HepG2 (cell line): Measurements from ENCODE around the gene IL2RG. TPM values are rescaled to one million over a fixed set of nuclear protein-coding genes. Genes with fewer than 3 reads are reported as not detected.

Source experiments
- ATAC-seq: fragments of 200-7000 bp; cut with Tn5 transposase; 3 replicates; pipeline ENCODE4 v1.9.1; 2020; ENCODE audit warnings: mild to moderate bottlenecking, moderate library complexity
- BruUV-seq: library from RNA; stranded (reverse); fragments of 400-500 nt; replicated peaks from 2 replicates; lab custom pipeline; 2021; lab: Mats Ljungman, UMichigan
- CTCF ChIA-PET: fragments of 300-600 bp; formaldehyde crosslinking; extraction: SDS; loops from one replicate; lab custom pipeline; 2021; ENCODE audit warnings: low total read pairs, inconsistent platforms, low intra/inter-chr PET ratio; lab: Yijun Ruan, JAX
- POLR2A ChIA-PET: fragments of 350-600 bp; sonication (Branson Sonifier 250); formaldehyde crosslinking; loops from one replicate; lab custom pipeline; 2020; ENCODE audit warnings: antibody characterized with exemption, inconsistent platforms; lab: Yijun Ruan, JAX
- DNase-seq: peaks from one replicate; pipeline ENCODE4 v3.0.0-alpha.2; 2015; ENCODE audit warnings: low spot score
- FAIRE-seq: peaks from 3 replicates; lab custom pipeline; 2011; peaks lifted over from hg19 to GRCh38; lab: Jason Lieb, UNC
- H2AFZ ChIP-seq: one replicate; pipeline ENCODE4 v1.6.1; 2011; ENCODE audit warnings: low read length, inconsistent platforms
- H3K27ac ChIP-seq: fragments of 300-600 bp; 3 replicates; pipeline ENCODE4 v1.8.0; 2011; ENCODE audit warnings: mixed run types, mild to moderate bottlenecking, mixed read lengths, low read length, inconsistent platforms; ENCODE audit not compliant: insufficient read depth; ENCODE audit errors: extremely low read length
- H3K27me3 ChIP-seq, 2 experiments: fragments of 200-600 bp in 1 of 2; 2 replicates in 1 of 2; 3 replicates in 1 of 2; pipeline versions ENCODE4 v1.6.0 to v1.8.0; 2011; ENCODE audit warnings: low read length in 2 of 2, mild to moderate bottlenecking in 2 of 2, moderate library complexity in 2 of 2, inconsistent platforms in 1 of 2; ENCODE audit not compliant: insufficient read depth in 2 of 2, control insufficient read depth in 1 of 2
- H3K36me3 ChIP-seq, 2 experiments: fragments of 200-600 bp in 1 of 2; replicated peaks in 1 of 2; 2 replicates in 1 of 2; 3 replicates in 1 of 2; pipeline versions ENCODE4 v1.5.1 to v1.8.0; 2011; ENCODE audit warnings: low read length in 2 of 2, inconsistent platforms in 1 of 2; ENCODE audit not compliant: insufficient read depth in 2 of 2, control insufficient read depth in 1 of 2
- H3K4me1 ChIP-seq: 2 replicates; pipeline ENCODE4 v1.5.1; 2012; ENCODE audit warnings: low read length, inconsistent platforms; ENCODE audit not compliant: insufficient read depth
- H3K4me2 ChIP-seq: 2 replicates; pipeline ENCODE4 v1.6.0; 2011; ENCODE audit warnings: low read depth, low read length, inconsistent platforms
- H3K4me3 ChIP-seq, 3 experiments: fragments of 200-600 bp in 1 of 3; sonication (generic), shearing (Covaris generic) in 1 of 3; replicated peaks in 1 of 3; 2 replicates each; pipeline ENCODE4 v1.5.1; 2011 to 2016; ENCODE audit warnings: low read length in 3 of 3, inconsistent platforms in 2 of 3, low read depth in 2 of 3, mild to moderate bottlenecking in 2 of 3, control low read depth in 1 of 3, mixed read lengths in 1 of 3; ENCODE audit not compliant: insufficient read depth in 1 of 3
- H3K79me2 ChIP-seq: one replicate; pipeline ENCODE4 v1.6.1; 2011; ENCODE audit warnings: low read length, inconsistent platforms; ENCODE audit not compliant: insufficient read depth
- H3K9ac ChIP-seq: 2 replicates; pipeline ENCODE4 v1.6.0; 2011; ENCODE audit warnings: mild to moderate bottlenecking, low read depth, low read length, inconsistent platforms; ENCODE audit not compliant: insufficient read depth
- H3K9me3 ChIP-seq: 2 replicates; pipeline ENCODE4 v1.5.1; 2012; ENCODE audit warnings: mild to moderate bottlenecking, low read length
- H4K20me1 ChIP-seq: 2 replicates; pipeline ENCODE4 v1.6.0; 2011; ENCODE audit warnings: inconsistent platforms, mild to moderate bottlenecking, low read length, moderate library complexity; ENCODE audit not compliant: insufficient read depth
- CAMTA2 ChIP-seq: sonication (generic); formaldehyde crosslinking; IDR thresholded peaks from 2 replicates; pipeline ENCODE4 v1.4.0; 2020; ENCODE audit warnings: mild to moderate bottlenecking, missing genetic modification reagents, borderline replicate concordance
- CENPX ChIP-seq: sonication (generic); formaldehyde crosslinking; IDR thresholded peaks from 2 replicates; pipeline ENCODE4 v1.9.0; 2021; ENCODE audit warnings: mild to moderate bottlenecking, missing genetic modification reagents, moderate library complexity
- GLI4 ChIP-seq: sonication (generic); formaldehyde crosslinking; IDR thresholded peaks from 2 replicates; pipeline ENCODE4 v1.5.1; 2020; ENCODE audit warnings: missing genetic modification reagents, mild to moderate bottlenecking, moderate library complexity, borderline replicate concordance
- HDAC2 ChIP-seq: sonication (generic); formaldehyde crosslinking; IDR thresholded peaks from 2 replicates; pipeline ENCODE4 v1.4.0; 2020; ENCODE audit warnings: missing genetic modification reagents
- HMG20B ChIP-seq: conservative IDR thresholded peaks from 2 replicates; pipeline ENCODE4 v1.6.1; 2016; ENCODE audit warnings: missing genetic modification reagents, missing compliant biosample characterization
- HNF1B ChIP-seq: sonication (generic); formaldehyde crosslinking; IDR thresholded peaks from 2 replicates; pipeline ENCODE4 v1.5.1; 2020; ENCODE audit warnings: mild to moderate bottlenecking, moderate library complexity, missing genetic modification reagents
- ONECUT2 ChIP-seq: sonication (generic); formaldehyde crosslinking; IDR thresholded peaks from 2 replicates; pipeline ENCODE4 v1.4.0; 2020; ENCODE audit warnings: missing genetic modification reagents
- PLSCR1 ChIP-seq: sonication (generic); formaldehyde crosslinking; IDR thresholded peaks from 2 replicates; pipeline ENCODE4 v1.5.0; 2020; ENCODE audit warnings: missing genetic modification reagents, mild to moderate bottlenecking, borderline replicate concordance
- RFXAP ChIP-seq: sonication (generic); formaldehyde crosslinking; IDR thresholded peaks from 2 replicates; pipeline ENCODE4 v1.4.0; 2020; ENCODE audit warnings: missing genetic modification reagents, borderline replicate concordance
- SMAD3 ChIP-seq: sonication (generic); formaldehyde crosslinking; IDR thresholded peaks from 2 replicates; pipeline ENCODE4 v1.4.0; 2020; ENCODE audit warnings: missing genetic modification reagents
- ZNF17 ChIP-seq: sonication (generic); formaldehyde crosslinking; IDR thresholded peaks from 2 replicates; pipeline ENCODE4 v1.5.0; 2020; ENCODE audit warnings: mild to moderate bottlenecking, missing genetic modification reagents
- ZNF230 ChIP-seq: sonication (generic); formaldehyde crosslinking; IDR thresholded peaks from 2 replicates; pipeline ENCODE4 v1.4.0; 2020; ENCODE audit warnings: mild to moderate bottlenecking, missing genetic modification reagents
- ZNF292 ChIP-seq: sonication (generic); formaldehyde crosslinking; IDR thresholded peaks from 2 replicates; pipeline ENCODE4 v1.8.1; 2022; ENCODE audit warnings: mild to moderate bottlenecking, low read depth, missing genetic modification reagents, borderline replicate concordance
- ZNF720 ChIP-seq: sonication (generic); formaldehyde crosslinking; IDR thresholded peaks from 2 replicates; pipeline ENCODE4 v1.4.0; 2020; ENCODE audit warnings: missing genetic modification reagents
- ZNF777 ChIP-seq: sonication (generic); formaldehyde crosslinking; IDR thresholded peaks from 2 replicates; pipeline ENCODE4 v1.4.0; 2020; ENCODE audit warnings: missing genetic modification reagents
- WGBS: methylation state at CpG from one replicate; pipeline ENCODE4 v1.1.6; 2017; ENCODE audit warnings: low lambda C conversion rate; 5-methylcytosine and 5-hydroxymethylcytosine counted together
- in situ Hi-C: cut with HindIII; loops from 2 replicates; pipeline ENCODE4 v1.10.0; 2017; ENCODE audit warnings: low pct_unique_long_range_greater_than_20kb; ENCODE audit not compliant: extremely low pct_ligation_motif_present
- intact Hi-C: fragments of 100-400 bp; cut with micrococcal nuclease; formaldehyde crosslinking; loops from one replicate; pipeline ENCODE4 v1.10.0; 2022; ENCODE audit not compliant: unreplicated experiment
- polyA plus RNA-seq, 8 experiments: library from polyadenylated mRNA; depleted of rRNA in 3 of 8; stranded (reverse) in 7 of 8; unstranded in 1 of 8; fragments of >200 nt; fragmentation: Illumina TruSeq in 4 of 8; extraction: Trizol in 4 of 8; gene quantifications; 2 replicates each; pipeline versions ENCODE4 v1.2.1 to v1.2.3, GENCODE V29; 2011 to 2016; ENCODE audit warnings: low read depth in 4 of 8, missing spikeins in 1 of 8, mixed read lengths in 1 of 8; ENCODE audit not compliant: insufficient read depth in 1 of 8
- total RNA-seq, 5 experiments: library from RNA; depleted of rRNA; stranded (reverse); fragments of >200 nt; fragmentation: Illumina TruSeq; extraction: Trizol; gene quantifications; 2 replicates each; pipeline ENCODE4 v1.2.3, GENCODE V29; 2016; ENCODE audit warnings: low read depth in 1 of 5

IL2RG gene
- total and polyA plus RNA-seq, 2 of the 13 experiments (the other 11 are each of a cell fraction or from before 2014, with no cell fraction given): 0.98 TPM; not detected in 1

- POLR2A ChIA-PET: interaction anchor here (0.8 kb wide), 1 partner anchor 13 kb away, joined by 3 read pairs; the partner anchor contains the start of gene MED12
- no peaks in the 10 kb centered on the region for H3K27me3 ChIP-seq
- peak; percentile 21 for FAIRE-seq
- ATAC-seq: no peak
- H3K4me1 ChIP-seq: peaks cover 23% of the 10 kb centered on the region
- no peaks in the 10 kb centered on the region for H3K36me3 ChIP-seq
- no peak for TF ChIP-seq GLI4 (CRISPR knock-in tag)
- no peak for TF ChIP-seq SMAD3 (CRISPR knock-in tag)
- TF ChIP-seq HDAC2 (CRISPR knock-in tag): no peak
- TF ChIP-seq ZNF230 (CRISPR knock-in tag): no peak
- TF ChIP-seq ZNF292: no peak
- TF ChIP-seq ZNF17: no peak
- no peak for TF ChIP-seq CENPX
- TF ChIP-seq ONECUT2 (CRISPR knock-in tag): no peak
- TF ChIP-seq HMG20B (CRISPR knock-in tag): no peak
- no peak for TF ChIP-seq RFXAP (CRISPR knock-in tag)
- no peak for TF ChIP-seq CAMTA2 (CRISPR knock-in tag)
- TF ChIP-seq ZNF777 (CRISPR knock-in tag): no peak
- TF ChIP-seq ZNF720 (CRISPR knock-in tag): no peak
- TF ChIP-seq HNF1B: no peak
- TF ChIP-seq PLSCR1 (CRISPR knock-in tag): no peak
- no peak overlapping the region for H2AFZ ChIP-seq
- intact Hi-C loops: no loop called here
- no peaks in the 10 kb centered on the region for H3K79me2 ChIP-seq
- H3K9me3 ChIP-seq: no peaks in the 10 kb centered on the region
- CTCF ChIA-PET: no interaction called here
- H3K4me2 ChIP-seq: no peak overlapping the region
- DNase-seq: no peak
- no peaks in the 10 kb centered on the region for H4K20me1 ChIP-seq
- no TSS peak for BruUV-seq
- WGBS: 90% methylated on average over 3 of the region's 3 CpGs
- H3K9ac ChIP-seq: no peak overlapping the region
- no peak overlapping the region for H3K27ac ChIP-seq
- H3K4me3 ChIP-seq: no peak overlapping the region
- in situ Hi-C loops: no loop called here
These were observed 5.7 kb downstream of the IL2RG start for GRCh38 chrX:71105628-71106027.
